HEK293T (cell line): ENCODE results near the gene EED.

Source experiments
- CTCF ChIA-PET: fragments of 350-600 bp; formaldehyde crosslinking; extraction: SDS; loops from one replicate; lab custom pipeline; 2021; ENCODE audit warnings: antibody characterized with exemption, inconsistent platforms; lab: Yijun Ruan, JAX
- POLR2A ChIA-PET: fragments of 350-600 bp; formaldehyde crosslinking; extraction: SDS; loops from one replicate; lab custom pipeline; 2020; ENCODE audit warnings: antibody characterized with exemption, inconsistent platforms; lab: Yijun Ruan, JAX
- DNase-seq: peaks from one replicate; pipeline ENCODE4 v3.0.0; 2012; ENCODE audit warnings: mixed read lengths; ENCODE audit errors: extremely low spot score
- ARNT ChIP-seq: fragments of 450-650 bp; IDR thresholded peaks from 2 replicates; pipeline ENCODE4 v1.6.1; 2017; ENCODE audit warnings: mild to moderate bottlenecking
- BHLHE40 ChIP-seq: fragments of 450-650 bp; IDR thresholded peaks from 2 replicates; pipeline ENCODE4 v1.6.1; 2016; ENCODE audit warnings: mild to moderate bottlenecking, moderate library complexity, borderline replicate concordance
- CTBP1 ChIP-seq: fragments of 450-650 bp; IDR thresholded peaks from 2 replicates; pipeline ENCODE4 v1.6.1; 2016; ENCODE audit warnings: borderline replicate concordance
- ELF4 ChIP-seq: fragments of 450-650 bp; IDR thresholded peaks from 2 replicates; pipeline ENCODE4 v1.6.1; 2017; ENCODE audit warnings: antibody characterized with exemption
- FOXA1 ChIP-seq: fragments of 450-650 bp; IDR thresholded peaks from 2 replicates; pipeline ENCODE4 v1.6.1; 2016; ENCODE audit warnings: mild to moderate bottlenecking
- FOXK2 ChIP-seq: fragments of 450-650 bp; IDR thresholded peaks from 2 replicates; pipeline ENCODE4 v1.6.1; 2016; ENCODE audit warnings: mild to moderate bottlenecking
- FOXM1 ChIP-seq: fragments of 450-650 bp; IDR thresholded peaks from 2 replicates; pipeline ENCODE4 v1.6.1; 2017; ENCODE audit warnings: mild to moderate bottlenecking, borderline replicate concordance
- HDGF ChIP-seq: fragments of 450-650 bp; IDR thresholded peaks from 2 replicates; pipeline ENCODE4 v1.6.1; 2017; ENCODE audit warnings: antibody characterized with exemption, borderline replicate concordance
- L3MBTL2 ChIP-seq: fragments of 450-650 bp; conservative IDR thresholded peaks from 2 replicates; pipeline ENCODE4 v1.6.1; 2016; ENCODE audit warnings: mild to moderate bottlenecking
- LEF1 ChIP-seq: fragments of 450-650 bp; IDR thresholded peaks from 2 replicates; pipeline ENCODE4 v1.6.1; 2017; ENCODE audit warnings: mild to moderate bottlenecking, borderline replicate concordance
- NFRKB ChIP-seq: fragments of 450-650 bp; IDR thresholded peaks from 2 replicates; pipeline ENCODE4 v1.6.1; 2016; ENCODE audit warnings: mild to moderate bottlenecking, moderate library complexity
- PKNOX1 ChIP-seq: fragments of 450-650 bp; IDR thresholded peaks from 2 replicates; pipeline ENCODE4 v1.6.1; 2016
- SP1 ChIP-seq: fragments of 450-650 bp; IDR thresholded peaks from 2 replicates; pipeline ENCODE4 v1.6.1; 2017
- SUZ12 ChIP-seq: fragments of 450-650 bp; IDR thresholded peaks from 2 replicates; pipeline ENCODE4 v1.6.1; 2016; ENCODE audit warnings: mild to moderate bottlenecking
- TARDBP ChIP-seq: fragments of 450-650 bp; IDR thresholded peaks from 2 replicates; pipeline ENCODE4 v1.6.1; 2016
- ZNF384 ChIP-seq: fragments of 450-650 bp; IDR thresholded peaks from 2 replicates; pipeline ENCODE4 v1.6.1; 2016

EED gene

DNA sequence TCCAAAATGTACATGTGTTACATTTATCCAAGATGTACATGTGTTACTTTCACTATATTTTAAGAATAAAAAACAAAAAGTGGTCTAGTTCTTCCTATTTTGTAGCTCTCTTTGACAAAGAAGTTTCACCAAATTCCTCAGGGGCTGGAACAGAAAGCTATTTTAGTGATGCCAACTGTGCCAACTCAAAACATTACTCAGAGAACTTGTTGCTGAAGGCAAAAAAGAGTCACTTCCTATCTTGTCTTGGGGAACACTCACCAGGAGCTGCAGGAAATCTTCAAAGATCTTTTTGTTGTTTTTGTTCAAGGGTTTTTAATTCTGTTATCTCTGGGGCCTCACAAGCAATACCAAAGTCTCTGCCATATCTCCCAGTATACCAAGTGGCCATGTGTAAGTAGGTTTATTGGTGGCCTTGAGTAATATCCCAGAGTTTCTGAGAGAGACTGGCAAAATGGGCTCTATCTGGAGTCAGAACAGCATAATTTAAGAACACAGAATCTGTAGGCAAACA, 13.6 kb upstream of the EED start:
- ChIA-PET CTCF (no interaction called here), POLR2A (interaction anchor here (0.8 kb wide), 1 partner anchor 14 kb away, joined by 3 read pairs; the partner anchor contains the start of gene EED)
- DNase-seq, result no peak
- no peak for TF ChIP-seq PKNOX1
- TF ChIP-seq ELF4, result no peak
- TF ChIP-seq FOXA1, result no peak
- no peak for TF ChIP-seq FOXK2
- no peak for TF ChIP-seq HDGF
- no peak for TF ChIP-seq L3MBTL2
- TF ChIP-seq LEF1, result no peak
- TF ChIP-seq FOXM1, result no peak
- TF ChIP-seq ARNT, result no peak
- no peak for TF ChIP-seq BHLHE40
- TF ChIP-seq SUZ12, result no peak
- no peak for TF ChIP-seq SP1
- TF ChIP-seq ZNF384, result no peak
- no peak for TF ChIP-seq TARDBP
- no peak for TF ChIP-seq NFRKB
- no peak for TF ChIP-seq CTBP1

DNA sequence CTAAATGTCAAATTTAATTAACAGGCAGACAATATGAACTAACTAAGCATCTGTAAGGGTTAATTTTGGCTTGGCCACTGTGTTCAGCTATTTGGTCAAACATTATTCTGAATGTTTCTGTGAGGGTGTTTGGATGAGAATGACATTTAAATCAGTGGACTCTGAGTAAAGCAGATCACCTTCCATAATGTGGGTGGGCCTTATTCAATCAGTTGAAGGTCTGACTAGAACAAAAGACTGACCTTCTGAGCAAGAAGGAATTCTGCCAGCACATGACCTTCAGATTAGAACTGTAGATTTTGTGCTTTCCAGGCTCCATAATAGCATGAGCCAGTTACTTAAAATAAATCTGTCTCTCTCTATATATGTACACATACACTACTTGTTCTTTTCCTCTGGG, 12.0 kb upstream of the EED start:
- TF ChIP-seq ARNT, result no peak
- TF ChIP-seq BHLHE40, result no peak
- no peak for TF ChIP-seq SP1
- TF ChIP-seq SUZ12, result no peak
- CTCF ChIA-PET, result no interaction called here
- DNase-seq, result no peak
- POLR2A ChIA-PET, result no interaction called here

- no peak for DNase-seq
- ChIA-PET CTCF (interaction anchor here (0.6 kb wide), 1 partner anchor 206 kb away, joined by 5 read pairs; no protein-coding TSS in a partner anchor), POLR2A (no interaction called here)
- TF ChIP-seq SUZ12 (no peak), NFRKB (no peak), PKNOX1 (no peak), FOXM1 (no peak), ELF4 (no peak), SP1 (no peak), ZNF384 (no peak), FOXA1 (no peak), LEF1 (no peak), L3MBTL2 (no peak), HDGF (no peak), TARDBP (no peak)
These were observed 9.6 kb upstream of the EED start for GRCh38 chr11:86234831-86235461.

DNA sequence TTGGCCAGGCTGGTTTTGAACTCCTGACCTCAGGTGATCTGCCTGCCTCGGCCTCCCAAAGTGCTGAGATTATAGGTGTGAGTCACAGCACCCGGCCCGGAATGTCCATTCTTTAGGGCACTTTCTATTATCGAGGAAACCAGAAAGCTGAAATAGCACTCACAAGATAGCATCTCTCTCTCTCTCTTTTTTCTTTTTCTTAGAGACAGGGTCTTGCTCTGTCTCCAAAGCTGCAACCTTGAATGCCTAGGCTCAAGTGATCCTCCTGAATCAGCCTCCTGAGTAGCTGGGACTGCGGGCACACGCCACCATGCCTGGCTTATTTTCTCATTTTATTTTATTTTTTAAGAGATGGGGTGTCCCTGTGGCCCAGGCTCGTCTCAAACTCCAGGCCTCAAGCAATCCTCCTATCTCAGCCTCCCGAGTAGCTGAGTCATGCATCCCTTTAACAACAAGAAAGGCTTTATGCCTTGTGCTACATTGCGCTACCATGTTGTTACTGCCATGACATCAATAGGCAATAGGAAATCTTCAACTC, 7.2 kb upstream of the EED start:
- no peak for DNase-seq
- ChIA-PET POLR2A (no interaction called here), CTCF (no interaction called here)
- TF ChIP-seq FOXA1, result no peak
- no peak for TF ChIP-seq ZNF384
- TF ChIP-seq L3MBTL2, result no peak
- no peak for TF ChIP-seq SUZ12
- TF ChIP-seq PKNOX1, result no peak
- TF ChIP-seq CTBP1, result no peak
- no peak for TF ChIP-seq HDGF

GRCh38 chr11:86240164-86240563, 4.4 kb upstream of the EED start:
- TF ChIP-seq ARNT (no peak), FOXM1 (no peak), CTBP1 (no peak), HDGF (no peak), TARDBP (no peak), LEF1 (no peak), ELF4 (no peak), ZNF384 (no peak)
- ChIA-PET POLR2A (no interaction called here), CTCF (no interaction called here)
- no peak for DNase-seq

- POLR2A ChIA-PET, result no interaction called here
- CTCF ChIA-PET, result no interaction called here
- TF ChIP-seq BHLHE40, result no peak
- TF ChIP-seq L3MBTL2, result no peak
- DNase-seq, result no peak
These were observed 2.5 kb upstream of the EED start for GRCh38 chr11:86241956-86242535.
